SW480 (cell line): ENCODE measurements around the gene KCNE4.

Experiments
- DNase-seq: peaks from one replicate; pipeline ENCODE4 v3.0.0-alpha.2; 2016; ENCODE audit warnings: low spot score

KCNE4 gene

GRCh38 chr2:223041527-223042109 lies 10.4 kb upstream of the KCNE4 start:
- peak; percentile 80 for DNase-seq

- no peak for DNase-seq
Observed at GRCh38 chr2:223042284-223042683, 9.7 kb upstream of the KCNE4 start.

- no peak for DNase-seq
Observed at GRCh38 chr2:223042704-223043118, 9.3 kb upstream of the KCNE4 start.

GRCh38 chr2:223043164-223043941 lies 8.6 kb upstream of the KCNE4 start:
- DNase-seq = no peak

- DNase-seq = no peak
Observed at GRCh38 chr2:223044092-223044836, 7.7 kb upstream of the KCNE4 start.

- no peak for DNase-seq
Observed at GRCh38 chr2:223044916-223045700, 6.9 kb upstream of the KCNE4 start.

- DNase-seq = no peak
Observed at GRCh38 chr2:223046470-223047040, 5.4 kb upstream of the KCNE4 start.

GRCh38 chr2:223047260-223047761 lies 4.7 kb upstream of the KCNE4 start:
- DNase-seq = no peak

- DNase-seq = no peak
Observed at GRCh38 chr2:223048519-223048918, 3.5 kb upstream of the KCNE4 start.

- no peak for DNase-seq
Observed at GRCh38 chr2:223049356-223049755, 2.6 kb upstream of the KCNE4 start.

- no peak for DNase-seq
Observed at GRCh38 chr2:223050188-223050587, 1.8 kb upstream of the KCNE4 start.

- no peak for DNase-seq
Observed at GRCh38 chr2:223050900-223051504, 988 bp upstream of the KCNE4 start.

- no peak for DNase-seq
Observed at GRCh38 chr2:223052548-223053483, 826 bp downstream of the KCNE4 start.

- no peak for DNase-seq
Observed at GRCh38 chr2:223053484-223054192, 1.6 kb downstream of the KCNE4 start.

GRCh38 chr2:223054193-223054781 lies 2.3 kb downstream of the KCNE4 start:
- no peak for DNase-seq

GRCh38 chr2:223055140-223055539 lies 3.1 kb downstream of the KCNE4 start:
- no peak for DNase-seq

GRCh38 chr2:223055836-223056235 lies 3.8 kb downstream of the KCNE4 start:
- no peak for DNase-seq

- DNase-seq = no peak
Observed at GRCh38 chr2:223056701-223057418, 4.9 kb downstream of the KCNE4 start.
